ENCODE data around the gene UBAC1. TPM values are rescaled to one million over a fixed set of nuclear protein-coding genes. Genes with fewer than 3 reads are reported as not detected.
A peak's percentile ranks its signal among the peaks of the same experiment; 100 is the strongest.

UBAC1 gene
- total RNA-seq, 1 donor from 2014 or later = 30.1 TPM

DNA sequence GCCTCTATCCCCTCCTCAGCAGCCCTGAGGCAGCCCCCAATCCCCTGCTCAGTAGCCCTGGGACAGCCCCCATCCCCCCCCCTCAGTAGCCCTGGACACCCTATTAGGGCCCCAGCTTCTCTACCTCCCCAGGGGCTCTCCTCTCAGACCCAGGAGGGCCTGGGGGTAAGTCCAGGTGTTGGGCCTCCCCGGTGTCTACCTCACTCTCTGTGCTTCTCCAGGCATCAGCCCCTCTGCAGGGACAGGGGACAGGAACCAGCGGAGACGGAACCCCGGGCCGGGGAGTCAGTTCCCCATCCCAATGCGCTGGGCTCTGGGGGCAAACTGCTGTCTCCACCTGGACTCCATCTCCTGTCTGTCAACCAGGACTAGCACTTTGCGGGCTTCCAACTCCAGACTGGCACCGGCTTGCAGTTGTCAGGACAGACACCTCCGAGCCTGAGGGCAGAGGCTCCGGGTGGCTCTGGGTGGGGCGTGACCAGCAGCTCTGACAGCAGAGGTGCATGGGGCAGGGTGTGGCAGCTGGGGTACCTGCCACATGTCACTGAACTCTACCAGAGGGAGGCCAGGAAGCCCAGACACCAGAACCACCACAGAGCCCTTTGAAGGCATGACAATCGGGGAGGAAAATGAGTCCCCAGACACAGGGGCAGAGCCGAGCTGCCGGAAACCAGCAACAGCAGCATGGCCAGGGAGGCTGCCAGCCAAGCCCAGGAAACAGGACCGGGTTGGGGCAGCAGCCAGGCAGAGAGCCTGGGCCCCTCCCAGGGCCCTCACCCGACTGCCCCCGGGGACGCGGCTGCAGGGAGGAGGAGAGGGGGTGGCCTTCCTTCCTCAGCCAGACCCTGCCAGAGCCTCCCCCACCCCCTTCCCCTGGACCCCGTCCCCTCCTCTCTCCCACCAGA is 17.7 kb upstream of the UBAC1 start:
- ATAC-seq = peak; percentile 36
- Histone ChIP-seq H3K9me3 (no peaks in the 10 kb centered on the region), H3K4me1 (peaks cover 9% of the 10 kb centered on the region), H3K36me3 (no peaks in the 10 kb centered on the region), H3K27ac (no peak overlapping the region), H3K27me3 (peaks cover 4% of the 10 kb centered on the region), H3K4me3 (no peak overlapping the region)
- no peak for DNase-seq
- intact Hi-C loops (cut with DNase I) = no loop called here
- TF ChIP-seq, protein P1, sequence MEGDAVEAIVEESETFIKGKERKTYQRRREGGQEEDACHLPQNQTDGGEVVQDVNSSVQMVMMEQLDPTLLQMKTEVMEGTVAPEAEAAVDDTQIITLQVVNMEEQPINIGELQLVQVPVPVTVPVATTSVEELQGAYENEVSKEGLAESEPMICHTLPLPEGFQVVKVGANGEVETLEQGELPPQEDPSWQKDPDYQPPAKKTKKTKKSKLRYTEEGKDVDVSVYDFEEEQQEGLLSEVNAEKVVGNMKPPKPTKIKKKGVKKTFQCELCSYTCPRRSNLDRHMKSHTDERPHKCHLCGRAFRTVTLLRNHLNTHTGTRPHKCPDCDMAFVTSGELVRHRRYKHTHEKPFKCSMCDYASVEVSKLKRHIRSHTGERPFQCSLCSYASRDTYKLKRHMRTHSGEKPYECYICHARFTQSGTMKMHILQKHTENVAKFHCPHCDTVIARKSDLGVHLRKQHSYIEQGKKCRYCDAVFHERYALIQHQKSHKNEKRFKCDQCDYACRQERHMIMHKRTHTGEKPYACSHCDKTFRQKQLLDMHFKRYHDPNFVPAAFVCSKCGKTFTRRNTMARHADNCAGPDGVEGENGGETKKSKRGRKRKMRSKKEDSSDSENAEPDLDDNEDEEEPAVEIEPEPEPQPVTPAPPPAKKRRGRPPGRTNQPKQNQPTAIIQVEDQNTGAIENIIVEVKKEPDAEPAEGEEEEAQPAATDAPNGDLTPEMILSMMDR (IDR thresholded peaks at IDR 0.05) = no peak

GRCh38 chr9:135976944-135977343 is 15.8 kb upstream of the UBAC1 start:
- no peaks in the 10 kb centered on the region for H3K9me3 ChIP-seq
- H3K4me1 ChIP-seq = peaks cover 9% of the 10 kb centered on the region
- no peak overlapping the region for H3K4me3 ChIP-seq
- ATAC-seq (no peak), DNase-seq (no peak)
- TF ChIP-seq, protein P1 (IDR thresholded peaks at IDR 0.05) = no peak
- no peaks in the 10 kb centered on the region for H3K36me3 ChIP-seq
- H3K27ac ChIP-seq = no peak overlapping the region
- H3K27me3 ChIP-seq = peaks cover 4% of the 10 kb centered on the region
- intact Hi-C loops (cut with DNase I) = no loop called here

DNA sequence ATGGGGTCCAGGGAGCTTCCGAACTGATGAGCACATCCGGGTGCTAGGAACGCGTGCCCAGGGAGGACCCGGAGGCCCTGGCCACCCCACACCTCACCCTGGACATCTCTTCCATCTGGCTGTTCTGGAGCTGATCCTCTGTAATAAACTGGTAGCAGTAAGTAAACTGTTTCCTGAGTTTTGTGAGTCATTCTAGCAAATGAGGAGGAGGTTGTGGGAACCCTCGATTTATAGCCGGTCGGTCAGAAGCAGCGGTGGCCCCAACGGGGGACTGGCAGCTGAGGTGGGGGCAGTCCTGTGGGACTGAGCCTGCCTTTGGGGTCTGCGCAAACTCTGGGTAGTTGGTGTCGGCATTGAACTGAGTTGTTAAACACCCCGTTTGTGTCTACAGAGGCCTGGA is 15.4 kb upstream of the UBAC1 start:
- no peak overlapping the region for H3K4me3 ChIP-seq
- H3K27ac ChIP-seq = no peak overlapping the region
- H3K4me1 ChIP-seq = peaks cover 9% of the 10 kb centered on the region
- peaks cover 4% of the 10 kb centered on the region for H3K27me3 ChIP-seq
- H3K36me3 ChIP-seq = no peaks in the 10 kb centered on the region
- ATAC-seq (no peak), DNase-seq (no peak)
- H3K9me3 ChIP-seq = no peaks in the 10 kb centered on the region
- intact Hi-C loops (cut with DNase I) = no loop called here
- TF ChIP-seq, protein P1 (IDR thresholded peaks at IDR 0.05) = no peak

DNA sequence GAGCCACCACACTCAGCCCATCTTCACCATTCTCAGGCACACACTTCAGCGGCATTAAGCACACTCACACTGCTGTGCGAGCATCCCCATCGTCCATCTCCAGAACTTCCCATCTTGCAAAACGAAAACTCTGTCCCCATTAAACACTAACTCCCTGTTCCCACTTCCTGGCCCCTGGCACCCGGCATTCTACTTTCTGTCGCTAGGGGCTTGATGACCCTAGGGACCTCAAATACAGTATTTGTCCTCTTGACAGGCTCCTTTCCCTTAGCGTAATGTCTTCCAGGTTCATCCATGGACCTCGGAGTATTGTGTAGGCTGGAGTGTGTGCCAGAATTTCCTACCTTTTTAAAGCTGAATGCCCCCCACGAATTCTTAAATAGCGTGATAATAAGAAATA is 14.7 kb upstream of the UBAC1 start:
- TF ChIP-seq, protein P1 (IDR thresholded peaks at IDR 0.05) = no peak
- peaks cover 4% of the 10 kb centered on the region for H3K27me3 ChIP-seq
- intact Hi-C loops (cut with DNase I) = no loop called here
- H3K4me1 ChIP-seq = peaks cover 9% of the 10 kb centered on the region
- ATAC-seq (no peak), DNase-seq (no peak)
- no peaks in the 10 kb centered on the region for H3K9me3 ChIP-seq
- H3K4me3 ChIP-seq = no peak overlapping the region
- H3K27ac ChIP-seq = no peak overlapping the region
- H3K36me3 ChIP-seq = no peaks in the 10 kb centered on the region

DNA sequence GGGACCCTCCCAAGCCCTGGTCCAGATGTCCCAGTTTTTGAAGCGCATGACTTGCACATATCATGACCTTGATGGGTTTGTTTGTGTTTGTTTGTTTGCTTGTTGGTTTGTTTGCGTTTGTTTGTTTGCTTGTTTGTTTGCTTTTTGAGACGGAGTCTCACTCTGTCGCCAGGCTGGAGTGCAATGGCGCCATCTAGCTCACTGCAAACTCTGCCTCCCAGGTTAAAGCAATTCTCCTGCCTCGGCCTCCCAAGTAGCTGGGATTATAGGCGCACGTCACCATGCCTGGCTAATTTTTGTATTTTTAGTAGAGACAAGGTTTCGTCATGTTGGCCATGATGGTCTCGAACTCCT is 13.0 kb upstream of the UBAC1 start:
- Histone ChIP-seq H3K27ac (no peak overlapping the region), H3K36me3 (no peaks in the 10 kb centered on the region), H3K27me3 (no peaks in the 10 kb centered on the region), H3K4me3 (no peak overlapping the region), H3K4me1 (peaks cover 14% of the 10 kb centered on the region), H3K9me3 (no peaks in the 10 kb centered on the region)
- DNase-seq (no peak), ATAC-seq (no peak)
- intact Hi-C loops (cut with DNase I) = no loop called here
- TF ChIP-seq, protein P1 (IDR thresholded peaks at IDR 0.05) = no peak
